Stimulated activated CD4-positive, alpha-beta T cell treated with anti-CD3 and anti-CD28 coated beads, Interleukin-4, amount 100 ng/mL, for 1 hour (primary cell): ENCODE measurements around the gene DDTL.
"Not testable (repeated sequence)": the region's sequence is repeated elsewhere in the genome, so short reads cannot be mapped to it uniquely, and the experiment has no call there.

ENCODE experiments used
- DNase-seq: peaks from one replicate; pipeline ENCODE4 v3.0.0-alpha.2; 2020

Gene DDTL

GRCh38 chr22:23970816-23971486 is 4.3 kb downstream of the DDTL start:
- no peak for DNase-seq

GRCh38 chr22:23971927-23972326 is 5.2 kb downstream of the DDTL start:
- not testable (repeated sequence) for DNase-seq

GRCh38 chr22:23974345-23974744 is 7.7 kb downstream of the DDTL start, which contains the start of gene DDT:
DDT (minus strand) TSS chr22:23974441; CDS start chr22:23974414, 27 bp downstream.
- not testable (repeated sequence) for DNase-seq

DNA sequence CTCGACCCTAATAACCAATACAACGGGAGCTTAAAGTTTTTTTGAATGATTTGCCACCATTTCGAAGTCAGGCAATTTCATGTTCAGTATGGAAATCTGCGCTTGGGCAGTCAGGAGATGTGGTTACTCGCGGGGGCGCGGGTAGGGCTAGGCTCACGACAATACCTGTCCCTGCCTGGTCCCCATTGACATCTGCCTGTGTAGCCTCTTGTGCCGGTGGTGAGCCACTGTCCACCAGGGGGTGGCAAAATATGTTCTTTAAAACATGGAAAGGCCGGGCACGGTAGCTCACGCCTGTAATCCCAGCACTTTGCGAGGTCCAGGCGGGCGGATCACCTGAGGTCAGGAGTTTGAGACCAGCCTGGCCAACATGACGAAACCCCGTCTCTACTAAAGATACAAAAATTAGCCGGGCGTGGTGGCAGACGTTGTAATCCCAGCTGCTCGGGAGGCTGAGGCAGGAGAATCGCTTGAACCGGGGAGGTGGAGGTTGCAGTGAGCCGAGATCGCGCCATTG is 8.2 kb downstream of the DDTL start:
- not testable (repeated sequence) for DNase-seq

- not testable (repeated sequence) for DNase-seq
Observed at GRCh38 chr22:23977304-23977703, 10.6 kb downstream of the DDTL start.

DNA sequence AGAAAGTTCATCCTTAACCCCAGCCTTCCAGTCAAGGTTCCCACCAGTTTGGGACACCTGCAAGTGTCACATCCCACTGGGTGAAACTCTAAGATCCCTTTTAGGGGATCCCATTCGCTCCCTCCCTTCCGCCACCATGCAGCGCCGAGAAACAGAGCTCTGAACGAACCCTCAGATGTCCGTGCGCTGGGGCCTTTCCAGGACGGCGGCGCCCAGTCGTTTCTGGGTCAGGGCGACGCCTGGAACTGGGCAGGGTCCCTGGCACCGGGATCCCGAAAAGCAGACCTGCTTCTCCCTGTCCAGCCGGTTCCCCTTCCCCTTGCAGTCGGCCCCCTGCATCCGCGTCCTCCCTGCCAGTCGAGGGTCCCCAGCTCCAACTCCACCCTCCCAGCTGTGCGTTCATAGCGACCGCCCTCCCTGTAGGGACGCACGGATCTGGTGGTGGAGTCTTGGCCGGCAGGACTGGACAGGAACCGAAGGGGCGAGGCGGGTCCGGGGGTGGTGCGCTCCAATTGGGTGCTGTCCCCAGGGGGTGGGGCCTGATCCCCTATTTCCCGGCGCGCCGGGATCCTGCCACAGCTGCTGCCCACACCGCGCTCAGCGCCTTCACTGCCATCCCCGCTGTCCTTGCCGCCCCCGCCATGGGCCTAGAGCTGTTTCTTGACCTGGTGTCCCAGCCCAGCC is 13.0 kb downstream of the DDTL start, which contains the start of gene GSTT2:
Gene GSTT2 (plus strand): TSS at position 578 of the 684 bp plus-strand sequence.
- not testable (repeated sequence) for DNase-seq

- not testable (repeated sequence) for DNase-seq
Observed at GRCh38 chr22:23980567-23980966, 13.9 kb downstream of the DDTL start.

GRCh38 chr22:23984430-23984829 is 17.7 kb downstream of the DDTL start:
- no peak for DNase-seq

DNA sequence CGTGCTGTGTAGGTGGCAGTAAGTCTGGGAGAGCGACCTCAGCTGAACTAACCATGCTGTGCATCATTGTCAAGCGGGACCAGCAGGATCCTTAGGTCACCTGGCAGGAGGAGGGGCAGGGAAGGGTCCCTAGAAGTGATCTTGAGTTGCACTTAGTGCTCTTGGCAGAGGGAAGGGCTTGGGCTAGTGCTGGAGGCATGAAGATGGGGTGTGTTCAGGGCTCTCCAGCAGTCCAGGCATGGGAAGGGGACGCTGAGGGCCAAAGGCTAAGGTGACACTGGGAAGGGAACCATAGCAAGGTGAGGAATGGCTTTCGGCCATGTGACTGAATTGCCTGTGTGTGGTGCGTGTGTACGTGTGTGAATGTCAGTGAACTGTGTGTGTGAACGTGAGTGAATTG is 19.4 kb downstream of the DDTL start:
- DNase-seq = not testable (repeated sequence)

- not testable (repeated sequence) for DNase-seq
Observed at GRCh38 chr22:23986538-23987178, 20.0 kb downstream of the DDTL start.

GRCh38 chr22:23989583-23990244 is 23.0 kb downstream of the DDTL start:
- not testable (repeated sequence) for DNase-seq

- not testable (repeated sequence) for DNase-seq
Observed at GRCh38 chr22:23993080-23993479, 26.4 kb downstream of the DDTL start.

- not testable (repeated sequence) for DNase-seq
Observed at GRCh38 chr22:23993581-23994177, 27.0 kb downstream of the DDTL start.

- no peak for DNase-seq
Observed at GRCh38 chr22:23997092-23997491, 30.4 kb downstream of the DDTL start.

GRCh38 chr22:23999779-24000178 is 33.1 kb downstream of the DDTL start:
- not testable (repeated sequence) for DNase-seq

- no peak for DNase-seq
Observed at GRCh38 chr22:24001314-24001713, 34.6 kb downstream of the DDTL start.

DNA sequence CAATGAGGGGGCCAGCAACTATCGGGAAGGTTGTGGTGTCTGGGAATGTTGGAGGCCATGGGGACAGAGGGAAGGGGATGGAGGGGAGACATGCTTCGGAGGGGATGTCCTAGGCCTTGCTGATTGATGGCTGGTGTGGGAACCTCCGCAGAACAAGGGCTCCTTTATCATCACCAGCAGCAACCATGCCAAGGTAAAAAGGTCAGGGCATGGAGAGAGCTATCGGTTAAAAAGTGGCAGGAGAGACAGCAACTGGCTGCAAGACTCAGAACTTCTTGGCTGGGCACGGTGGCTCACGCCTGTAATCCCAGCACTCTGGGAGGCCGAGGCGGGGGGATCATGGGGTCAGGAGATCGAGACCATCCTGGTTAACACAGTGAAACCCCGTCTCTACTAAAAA is 35.6 kb downstream of the DDTL start:
- no peak for DNase-seq

DNA sequence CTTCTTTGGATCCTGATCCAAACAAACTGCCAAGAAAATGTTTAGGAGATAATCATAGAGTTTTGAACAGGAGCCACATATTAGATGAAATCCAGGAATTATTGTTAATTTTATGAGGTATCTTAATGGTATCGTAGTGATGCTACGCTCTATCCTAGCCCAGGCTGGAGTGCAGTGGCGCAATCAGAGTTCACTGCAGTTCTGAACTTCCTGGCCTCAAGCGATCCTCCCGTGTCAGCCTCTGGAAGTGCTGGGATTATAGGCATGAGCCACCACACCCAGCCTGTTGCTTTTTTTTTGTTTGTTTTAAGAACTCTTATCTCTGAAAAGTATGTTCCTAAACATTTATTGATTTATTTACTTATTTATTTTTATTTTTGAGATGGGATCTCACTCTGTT is 36.2 kb downstream of the DDTL start:
- DNase-seq = no peak

- DNase-seq = no peak
Observed at GRCh38 chr22:24003887-24004286, 37.2 kb downstream of the DDTL start.

DNA sequence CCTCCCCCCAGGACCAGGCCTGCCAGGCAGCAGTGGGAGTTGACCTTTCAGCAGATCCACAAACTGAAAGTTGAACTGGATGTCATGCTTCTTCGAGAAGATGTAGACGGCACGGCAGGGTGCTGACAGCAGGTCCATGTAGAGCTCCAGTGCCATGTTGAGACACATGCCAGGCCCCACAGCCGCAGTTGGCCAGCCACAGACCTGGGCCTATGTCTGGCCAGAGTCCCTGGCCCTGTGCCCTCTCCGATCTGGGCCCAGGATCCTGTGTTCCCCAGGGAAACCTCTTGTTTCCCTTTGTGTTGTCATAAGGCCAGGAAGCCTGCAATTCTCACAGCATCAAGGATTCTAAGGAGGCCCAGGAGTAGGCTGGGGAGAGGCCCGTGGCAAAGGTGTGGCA is 38.5 kb downstream of the DDTL start, which contains the start of gene GSTT4:
Gene GSTT4 (minus strand): TSS at position 253 of the 400 bp plus-strand sequence. CDS start 97 bp downstream, at position 156.
- DNase-seq = no peak

- DNase-seq = no peak
Observed at GRCh38 chr22:24006207-24006913, 39.7 kb downstream of the DDTL start.

DNA sequence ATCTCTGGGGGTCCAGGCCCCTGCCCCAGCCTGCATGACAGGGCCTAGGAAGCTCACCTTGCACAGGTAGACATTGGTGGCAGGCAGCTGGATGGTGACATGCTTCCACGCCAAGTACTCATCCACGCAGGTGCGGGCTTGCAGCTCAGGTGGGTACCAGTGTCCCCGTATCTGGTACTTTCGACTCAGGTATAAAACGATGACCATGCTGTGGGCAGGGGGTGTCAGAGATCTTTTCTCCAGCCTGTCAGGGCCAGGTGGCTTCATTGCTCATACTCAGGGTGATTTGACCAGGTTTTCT is 40.2 kb downstream of the DDTL start:
- no peak for DNase-seq
